ENCODE data around the gene PDE7B.

PDE7B gene

DNA sequence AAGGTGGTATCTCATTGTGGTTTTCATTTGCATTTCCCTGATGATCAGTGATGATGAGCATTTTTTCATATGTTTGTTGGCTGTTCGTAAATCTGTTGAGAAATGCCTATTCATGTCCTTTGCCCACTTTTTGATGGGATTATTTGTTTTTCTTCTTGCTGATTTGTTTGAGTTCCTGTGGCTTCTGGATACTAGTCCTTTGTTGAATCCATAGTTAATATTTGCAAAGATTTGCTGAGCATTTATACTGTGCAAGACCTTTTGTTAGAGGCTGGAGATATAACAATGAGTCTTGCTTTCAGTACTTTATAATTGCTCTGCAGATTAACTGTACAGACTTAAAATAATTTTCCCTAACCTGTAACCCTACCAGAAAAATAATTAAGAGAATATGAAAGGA lies 35.6 kb downstream of the PDE7B start:
- no peak overlapping the region for H3K27ac ChIP-seq
- TF ChIP-seq, protein P1, sequence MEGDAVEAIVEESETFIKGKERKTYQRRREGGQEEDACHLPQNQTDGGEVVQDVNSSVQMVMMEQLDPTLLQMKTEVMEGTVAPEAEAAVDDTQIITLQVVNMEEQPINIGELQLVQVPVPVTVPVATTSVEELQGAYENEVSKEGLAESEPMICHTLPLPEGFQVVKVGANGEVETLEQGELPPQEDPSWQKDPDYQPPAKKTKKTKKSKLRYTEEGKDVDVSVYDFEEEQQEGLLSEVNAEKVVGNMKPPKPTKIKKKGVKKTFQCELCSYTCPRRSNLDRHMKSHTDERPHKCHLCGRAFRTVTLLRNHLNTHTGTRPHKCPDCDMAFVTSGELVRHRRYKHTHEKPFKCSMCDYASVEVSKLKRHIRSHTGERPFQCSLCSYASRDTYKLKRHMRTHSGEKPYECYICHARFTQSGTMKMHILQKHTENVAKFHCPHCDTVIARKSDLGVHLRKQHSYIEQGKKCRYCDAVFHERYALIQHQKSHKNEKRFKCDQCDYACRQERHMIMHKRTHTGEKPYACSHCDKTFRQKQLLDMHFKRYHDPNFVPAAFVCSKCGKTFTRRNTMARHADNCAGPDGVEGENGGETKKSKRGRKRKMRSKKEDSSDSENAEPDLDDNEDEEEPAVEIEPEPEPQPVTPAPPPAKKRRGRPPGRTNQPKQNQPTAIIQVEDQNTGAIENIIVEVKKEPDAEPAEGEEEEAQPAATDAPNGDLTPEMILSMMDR (conservative IDR thresholded peaks at IDR 0.05), result no peak
- no peak for TF ChIP-seq ZFX (IDR thresholded peaks at IDR 0.05)

DNA sequence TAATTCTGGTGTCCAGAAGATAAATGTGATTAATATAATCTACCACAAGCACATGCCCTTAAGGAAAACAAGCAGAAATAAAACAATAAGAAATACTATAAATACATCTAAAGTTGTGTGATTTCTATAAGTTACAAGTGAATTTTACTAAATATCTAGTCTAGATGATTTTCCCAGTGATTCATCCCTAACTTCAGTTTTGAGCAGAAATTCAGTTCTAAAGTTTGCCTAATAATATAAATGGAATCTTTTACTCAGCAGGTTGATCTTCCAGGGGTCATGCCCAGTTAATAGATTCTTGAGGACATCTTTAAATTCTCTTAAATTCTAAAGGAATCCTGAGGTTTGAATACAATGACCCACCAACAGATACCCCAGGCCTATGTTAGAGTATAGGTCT lies 37.3 kb downstream of the PDE7B start:
- TF ChIP-seq, protein P1 (conservative IDR thresholded peaks at IDR 0.05), result no peak
- no peak for TF ChIP-seq ZFX (IDR thresholded peaks at IDR 0.05)
- H3K27ac ChIP-seq, result peak overlapping the region; percentile 58; the same call in 1 of the 2 replicates

DNA sequence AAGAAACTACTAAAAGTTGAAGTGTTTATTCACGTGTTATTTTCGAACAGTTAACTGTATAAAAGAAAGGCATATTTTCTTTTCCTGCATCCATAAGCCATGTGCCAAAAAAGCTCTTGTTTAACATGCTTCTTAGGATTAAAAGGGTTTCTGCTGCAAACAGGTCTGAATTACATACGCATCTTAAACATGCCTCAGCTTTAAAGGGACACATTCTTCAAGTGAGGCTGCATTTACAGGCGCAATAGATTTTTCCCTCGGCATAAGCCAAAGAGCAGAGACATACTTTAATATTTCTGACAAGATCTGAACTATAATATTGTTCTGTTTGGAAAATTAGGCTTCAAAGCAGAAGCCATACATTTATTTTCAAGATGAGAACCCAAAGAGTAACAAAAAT lies 39.4 kb downstream of the PDE7B start:
- TF ChIP-seq, protein P1 (conservative IDR thresholded peaks at IDR 0.05), result no peak
- TF ChIP-seq ZFX (IDR thresholded peaks at IDR 0.05), result no peak
- no peak overlapping the region for H3K27ac ChIP-seq

DNA sequence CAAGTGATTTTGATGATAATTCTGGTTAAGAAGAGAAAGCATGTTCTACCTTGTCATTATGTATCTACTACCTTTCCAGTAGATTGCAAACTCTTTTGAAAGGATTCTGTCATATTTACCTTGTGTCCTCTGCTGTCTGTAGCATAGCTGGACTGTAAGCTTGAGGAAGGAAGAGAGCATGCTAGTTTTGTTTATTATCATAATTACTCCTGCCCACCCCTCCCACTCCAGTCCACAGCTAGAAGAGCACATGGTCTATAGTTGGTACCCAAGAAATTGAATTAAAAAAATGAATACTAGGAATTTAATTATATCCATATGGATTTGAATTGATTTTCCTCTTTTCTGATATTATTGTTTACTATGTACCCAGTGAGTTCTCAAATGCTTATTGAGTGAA lies 40.2 kb downstream of the PDE7B start:
- TF ChIP-seq, protein P1 (conservative IDR thresholded peaks at IDR 0.05), result no peak
- no peak for TF ChIP-seq ZFX (IDR thresholded peaks at IDR 0.05)

DNA sequence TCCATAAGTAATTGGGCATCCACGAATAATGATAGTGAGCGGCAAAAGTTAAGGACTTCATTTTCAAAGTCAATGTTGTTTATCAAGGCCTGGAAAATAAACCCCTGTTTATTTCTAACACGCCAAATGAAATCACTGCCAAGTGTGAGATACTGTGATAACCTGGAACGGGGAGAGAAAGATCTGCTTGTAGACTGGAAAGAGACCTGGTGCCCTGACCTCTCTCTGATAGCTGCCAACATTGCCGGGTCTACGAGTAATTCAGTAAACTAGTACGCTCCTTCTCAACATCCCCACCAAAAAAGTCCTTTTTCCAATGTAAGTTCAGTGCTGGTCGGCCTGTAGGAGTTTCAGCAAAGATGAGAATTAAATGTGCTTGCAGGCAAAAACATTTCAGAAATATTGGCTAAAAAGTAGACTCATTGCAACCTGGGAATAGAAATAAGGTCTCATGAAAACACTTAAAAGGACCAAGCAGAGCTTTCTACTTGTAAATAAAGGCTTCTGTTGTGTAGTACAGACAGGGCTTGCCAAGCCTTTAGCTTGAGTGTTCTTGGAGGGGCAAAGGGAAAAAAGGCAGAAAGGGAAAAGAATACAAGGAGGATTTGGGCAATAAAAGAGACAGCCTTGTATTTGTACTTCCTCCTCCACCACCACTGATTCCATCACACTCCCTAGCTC lies 43.9 kb downstream of the PDE7B start:
- no peak overlapping the region for H3K27ac ChIP-seq
- TF ChIP-seq ZFX (IDR thresholded peaks at IDR 0.05), result no peak
- TF ChIP-seq, protein P1 (conservative IDR thresholded peaks at IDR 0.05), result no peak

More for the DNA sequence above, 40.2 kb downstream of the PDE7B start:
- H3K27ac ChIP-seq, result no peak overlapping the region

DNA sequence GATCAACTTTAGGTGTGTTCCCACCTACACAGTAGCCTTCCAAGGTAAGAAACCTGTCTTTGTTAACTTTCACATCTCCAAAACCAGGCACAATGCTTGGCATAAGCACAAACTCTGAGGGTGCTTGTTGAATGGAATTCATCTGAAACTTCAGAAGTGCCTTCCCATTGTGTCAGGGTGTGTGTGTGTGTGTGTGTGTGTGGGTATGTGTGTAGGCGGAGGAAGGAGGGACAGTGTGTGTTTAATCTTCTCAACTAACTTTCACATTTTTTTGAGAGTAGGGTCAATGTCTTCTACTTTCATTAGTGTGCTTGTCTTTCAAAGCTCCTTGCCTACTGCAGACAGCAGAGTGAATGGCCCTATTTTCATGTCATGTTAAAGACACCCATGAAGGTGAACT lies 45.6 kb downstream of the PDE7B start:
- H3K27ac ChIP-seq, result no peak overlapping the region
- TF ChIP-seq, protein P1 (conservative IDR thresholded peaks at IDR 0.05), result no peak
- TF ChIP-seq ZFX (IDR thresholded peaks at IDR 0.05), result no peak

DNA sequence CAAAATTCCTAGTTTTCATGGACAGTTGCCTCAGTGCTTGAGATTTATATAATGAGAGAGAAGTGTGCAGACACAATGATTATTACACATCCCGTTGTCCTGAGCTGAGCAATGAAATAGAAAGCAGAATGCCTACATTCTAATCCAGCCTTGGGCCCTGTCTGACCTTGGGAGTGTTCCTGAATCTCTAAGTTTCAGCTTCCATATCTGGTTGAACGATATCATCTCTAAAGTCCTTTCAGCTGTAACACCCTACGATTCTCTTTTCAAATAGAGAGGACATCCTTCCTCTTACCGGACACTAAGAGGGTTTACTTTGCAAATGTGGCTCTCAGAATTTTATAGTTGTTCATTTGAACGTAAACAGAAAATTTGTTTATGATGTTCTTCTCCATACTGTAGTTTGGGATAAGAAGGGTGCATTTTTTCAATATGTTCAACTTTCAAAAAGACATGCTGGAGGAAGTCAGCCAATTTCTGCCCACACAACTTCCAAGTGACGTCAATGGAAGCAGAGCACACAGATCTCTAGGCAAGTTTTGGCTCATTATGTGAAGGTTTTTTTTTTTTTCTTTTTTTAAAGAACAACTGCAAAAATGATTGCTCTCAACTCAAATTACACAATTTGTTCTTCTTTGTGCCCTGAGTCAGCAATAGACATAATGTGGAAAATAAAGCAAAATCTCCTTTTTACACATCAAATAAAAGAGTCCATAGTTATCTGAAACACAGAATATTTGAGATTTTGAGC lies 50.4 kb downstream of the PDE7B start:
- no peak for TF ChIP-seq ZFX (IDR thresholded peaks at IDR 0.05)
- no peak overlapping the region for H3K27ac ChIP-seq

Measured in C4-2B (cell line).